ENCODE measurements around the gene HSD17B3. TPM values are rescaled to one million over a fixed set of nuclear protein-coding genes. Genes with fewer than 3 reads are reported as not detected.

HSD17B3 gene
- total RNA-seq, result 1 to 10 TPM; 1.1 to 1.2 TPM
- total RNA-seq, result 0 reads per million in 2 donors

DNA sequence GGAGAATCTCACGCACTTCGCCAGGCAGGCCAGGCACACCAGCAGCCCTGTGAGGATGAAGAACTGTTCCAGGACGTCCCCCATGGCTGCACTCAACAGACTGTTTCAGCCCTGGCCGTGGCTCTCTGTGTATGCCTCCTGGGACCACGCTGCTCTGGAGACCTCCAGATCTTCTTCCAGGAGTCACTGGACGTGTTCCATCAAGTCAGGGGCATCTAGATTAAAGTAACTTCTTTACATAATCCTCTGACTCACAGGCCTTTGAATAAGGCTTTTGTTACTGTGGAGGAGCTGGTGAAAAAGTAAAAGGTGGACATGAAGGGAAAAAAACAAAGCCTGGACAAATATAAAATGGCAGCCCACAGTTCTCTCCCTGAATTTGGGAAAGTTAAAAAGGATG, at the start of gene HSD17B3:
HSD17B3 (minus strand) TSS at position 156 of the 400 bp plus-strand sequence; CDS start at position 84, 72 bp downstream.
- Mint-ChIP-seq H3K27me3 (no peaks in the 10 kb centered on the region), H3K4me1 (no peaks in the 10 kb centered on the region), H3K4me3 (no peak within 1 kb of the TSS), H3K27ac (no peak within 1 kb of the TSS), H3K36me3 (ENCODE audit: low read depth) (peaks cover 2% of the 10 kb centered on the region)
- ATAC-seq (no peak), DNase-seq (no peak)
- H3K9me3 ChIP-seq (ENCODE audit: control insufficient read depth, low read length, poor library complexity, severe bottlenecking), result no peaks in the 10 kb centered on the region

DNA sequence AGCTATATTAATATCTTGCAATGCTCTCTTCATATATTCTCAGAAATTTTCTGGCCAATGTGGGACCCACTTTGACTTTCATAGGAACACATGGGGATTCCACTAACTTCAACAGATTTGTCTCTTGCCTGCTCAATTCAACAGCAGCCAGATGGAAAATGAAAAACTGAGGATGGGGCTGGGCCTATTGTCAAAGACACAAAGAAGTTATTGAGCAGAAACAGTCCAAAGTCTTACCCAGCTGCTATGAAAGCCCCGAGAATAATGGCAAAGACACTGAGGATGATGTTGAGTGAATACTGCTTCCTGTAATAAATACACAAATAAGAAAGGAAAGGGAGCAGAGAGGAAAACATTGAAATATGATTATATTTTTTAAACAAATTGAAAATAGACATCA, 48.9 kb upstream of the HSD17B3 start:
- Mint-ChIP-seq H3K4me3 (no peak overlapping the region), H3K36me3 (ENCODE audit: low read depth) (peaks cover 5% of the 10 kb centered on the region), H3K27ac (no peak overlapping the region), H3K4me1 (no peaks in the 10 kb centered on the region), H3K27me3 (no peaks in the 10 kb centered on the region)
- DNase-seq, result no peak
- no peaks in the 10 kb centered on the region for H3K9me3 ChIP-seq (ENCODE audit: control insufficient read depth, low read length, poor library complexity, severe bottlenecking)
- ATAC-seq, result no peak

DNA sequence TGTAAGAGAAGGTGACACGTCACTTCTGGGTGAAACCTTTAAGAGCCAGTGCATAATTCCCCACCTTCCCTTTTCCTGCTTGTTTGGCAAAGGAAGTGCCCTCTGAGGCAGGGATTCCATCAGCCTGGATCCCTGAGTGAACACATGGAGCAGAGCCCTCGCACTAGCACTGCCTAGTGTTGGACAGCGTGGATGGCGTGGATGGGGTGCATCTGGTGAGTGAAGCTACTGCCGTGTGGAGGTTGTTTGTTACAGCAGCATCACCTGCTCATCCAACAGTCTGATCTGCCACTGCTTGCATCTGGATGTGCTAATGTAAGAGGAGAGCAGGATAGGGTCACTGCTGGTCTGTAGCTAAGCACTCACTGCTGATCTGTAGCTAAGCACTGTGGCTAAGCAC, 46.3 kb upstream of the HSD17B3 start:
- Mint-ChIP-seq H3K36me3 (ENCODE audit: low read depth) (peaks cover 5% of the 10 kb centered on the region), H3K27ac (no peak overlapping the region), H3K4me3 (no peak overlapping the region), H3K4me1 (no peaks in the 10 kb centered on the region), H3K27me3 (no peaks in the 10 kb centered on the region)
- DNase-seq, result no peak
- no peaks in the 10 kb centered on the region for H3K9me3 ChIP-seq (ENCODE audit: control insufficient read depth, low read length, poor library complexity, severe bottlenecking)
- ATAC-seq, result no peak

DNA sequence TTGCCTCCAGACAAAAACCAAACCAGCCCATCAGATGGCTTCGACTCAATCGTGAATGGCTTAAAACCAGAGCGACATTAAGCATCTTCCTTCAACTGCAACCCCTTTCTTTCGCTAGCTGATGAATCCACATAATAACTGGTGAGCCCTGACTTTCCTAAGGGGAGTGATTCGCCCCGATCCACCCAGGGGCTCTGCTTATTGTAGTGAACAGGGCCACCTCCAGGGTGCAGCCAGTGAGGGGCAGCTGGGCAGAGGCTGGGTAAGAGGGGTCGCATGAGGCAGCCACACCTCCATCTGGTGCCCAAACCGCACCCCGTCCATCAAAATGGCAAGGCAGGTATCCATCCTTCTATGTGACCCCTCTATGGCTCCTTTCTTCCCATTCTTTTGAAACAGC, 43.6 kb upstream of the HSD17B3 start:
- H3K27me3 Mint-ChIP-seq, result no peaks in the 10 kb centered on the region
- DNase-seq (no peak), ATAC-seq (no peak)
- H3K4me1 Mint-ChIP-seq, result no peaks in the 10 kb centered on the region
- no peak overlapping the region for H3K27ac Mint-ChIP-seq
- H3K9me3 ChIP-seq (ENCODE audit: control insufficient read depth, low read length, poor library complexity, severe bottlenecking), result no peaks in the 10 kb centered on the region
- H3K4me3 Mint-ChIP-seq, result no peak overlapping the region
- peaks cover 5% of the 10 kb centered on the region for H3K36me3 Mint-ChIP-seq (ENCODE audit: low read depth)

DNA sequence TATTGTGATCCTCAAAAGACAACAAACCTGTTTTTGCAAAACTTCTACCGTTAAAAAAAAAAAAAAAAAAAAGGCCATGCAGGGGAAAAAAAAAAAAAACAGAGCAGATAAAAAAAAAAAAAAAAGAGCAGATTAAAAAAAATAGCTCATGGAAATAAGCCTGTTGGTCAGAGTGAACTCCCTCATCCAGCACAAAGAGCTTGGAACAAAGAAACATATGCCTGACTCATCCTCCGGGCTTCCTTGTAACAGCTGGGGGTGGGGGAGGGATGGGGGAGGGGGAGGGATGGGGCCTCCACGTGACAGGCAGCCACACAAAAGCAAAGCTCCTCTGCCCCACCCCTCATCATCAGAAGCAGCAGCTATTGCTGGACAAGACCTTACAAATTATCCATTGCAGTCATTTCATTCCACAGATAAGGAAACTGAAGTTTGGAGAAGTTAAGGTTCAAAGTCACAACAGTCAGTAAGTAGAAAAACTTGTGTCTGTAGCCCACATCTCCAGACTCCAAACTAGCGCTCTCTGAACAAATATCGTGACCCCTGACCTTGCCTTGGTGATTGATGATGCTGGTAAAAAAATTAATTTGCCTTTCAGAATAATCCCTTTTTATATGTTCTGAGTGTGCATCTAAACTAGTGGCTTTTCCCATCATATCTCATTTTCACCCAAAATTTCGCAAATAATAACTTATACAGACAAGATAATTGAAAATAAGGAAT, 42.6 kb upstream of the HSD17B3 start:
- no peak overlapping the region for H3K27ac Mint-ChIP-seq
- no peak for DNase-seq
- no peak for ATAC-seq
- no peak overlapping the region for H3K4me3 Mint-ChIP-seq
- no peaks in the 10 kb centered on the region for H3K27me3 Mint-ChIP-seq
- H3K9me3 ChIP-seq (ENCODE audit: control insufficient read depth, low read length, poor library complexity, severe bottlenecking), result no peaks in the 10 kb centered on the region
- H3K36me3 Mint-ChIP-seq (ENCODE audit: low read depth), result peaks cover 5% of the 10 kb centered on the region
- no peaks in the 10 kb centered on the region for H3K4me1 Mint-ChIP-seq

DNA sequence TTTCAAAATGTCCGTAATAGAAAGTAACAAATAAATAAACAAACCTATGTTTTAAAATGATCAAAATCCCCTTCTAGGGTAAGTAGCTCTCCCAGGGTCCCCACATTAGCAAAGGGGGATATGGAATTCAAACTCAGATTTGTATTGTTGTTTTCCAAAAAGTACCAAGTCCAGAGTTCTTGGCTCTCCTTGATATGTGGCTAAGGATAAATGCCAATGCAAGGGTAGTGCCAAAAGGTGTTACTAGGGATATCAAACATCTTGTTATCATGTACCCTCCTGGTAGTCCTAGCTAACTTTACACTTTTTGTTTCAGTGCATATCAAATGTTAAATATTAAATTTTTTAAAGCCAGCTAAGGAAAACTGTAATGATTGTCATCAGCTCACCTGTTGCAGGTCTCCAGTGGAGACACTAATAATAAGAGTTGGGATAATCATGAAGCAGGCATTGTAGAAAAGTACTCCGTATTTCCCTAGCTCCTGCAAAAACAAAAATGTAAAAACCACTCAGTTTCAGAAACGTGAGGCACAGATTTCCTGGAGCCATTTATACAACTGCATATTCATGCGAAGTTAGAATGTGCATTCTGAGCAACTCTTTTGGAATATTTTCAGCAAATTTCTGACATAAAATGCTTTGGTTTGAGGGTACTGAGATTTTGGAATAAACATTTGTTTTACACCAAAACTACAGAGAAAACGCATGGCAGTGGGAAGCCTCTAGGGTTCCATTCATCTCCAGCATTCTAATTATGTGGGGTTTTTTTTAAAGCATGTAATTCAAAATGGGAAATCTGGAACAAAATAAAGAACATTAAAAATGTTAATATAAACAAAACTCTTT, 41.8 kb upstream of the HSD17B3 start:
- Mint-ChIP-seq H3K4me3 (no peak overlapping the region), H3K4me1 (no peaks in the 10 kb centered on the region), H3K36me3 (ENCODE audit: low read depth) (peaks cover 3% of the 10 kb centered on the region), H3K27ac (no peak overlapping the region), H3K27me3 (no peaks in the 10 kb centered on the region)
- ATAC-seq (no peak), DNase-seq (no peak)
- H3K9me3 ChIP-seq (ENCODE audit: control insufficient read depth, low read length, poor library complexity, severe bottlenecking), result no peaks in the 10 kb centered on the region

DNA sequence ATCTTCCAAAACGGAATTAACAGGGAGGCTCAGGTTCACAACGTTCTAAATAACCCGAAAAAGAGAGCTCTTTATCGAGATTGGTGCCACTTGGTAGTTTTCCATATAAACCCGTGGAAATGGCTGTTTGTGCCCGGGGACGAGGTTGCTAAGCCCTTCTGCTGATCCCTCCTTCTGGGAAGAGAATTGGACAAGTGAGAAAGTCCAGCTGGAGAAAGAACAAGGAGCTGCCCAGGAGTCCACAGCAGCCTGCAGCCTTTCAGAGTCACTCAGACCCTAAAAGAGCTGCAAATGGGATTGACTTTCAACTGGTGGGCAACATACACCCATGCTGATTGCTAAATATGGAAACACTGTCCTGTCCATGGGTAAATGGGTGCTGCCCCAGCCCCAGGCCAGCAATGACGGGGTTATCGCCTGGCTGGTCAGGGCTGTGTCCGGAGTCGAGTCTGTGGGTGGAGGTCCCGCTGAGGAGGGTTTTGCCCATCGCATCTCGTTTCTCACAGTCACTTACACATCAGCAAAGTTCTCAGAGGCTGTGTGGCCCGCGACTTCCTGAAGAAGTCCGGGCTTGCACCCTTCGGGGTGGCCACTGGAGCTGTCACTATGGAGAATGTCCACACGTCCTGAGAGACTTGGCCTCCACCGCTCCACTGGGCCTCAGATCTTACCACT, 40.7 kb upstream of the HSD17B3 start:
- no peak overlapping the region for H3K4me3 Mint-ChIP-seq

DNA sequence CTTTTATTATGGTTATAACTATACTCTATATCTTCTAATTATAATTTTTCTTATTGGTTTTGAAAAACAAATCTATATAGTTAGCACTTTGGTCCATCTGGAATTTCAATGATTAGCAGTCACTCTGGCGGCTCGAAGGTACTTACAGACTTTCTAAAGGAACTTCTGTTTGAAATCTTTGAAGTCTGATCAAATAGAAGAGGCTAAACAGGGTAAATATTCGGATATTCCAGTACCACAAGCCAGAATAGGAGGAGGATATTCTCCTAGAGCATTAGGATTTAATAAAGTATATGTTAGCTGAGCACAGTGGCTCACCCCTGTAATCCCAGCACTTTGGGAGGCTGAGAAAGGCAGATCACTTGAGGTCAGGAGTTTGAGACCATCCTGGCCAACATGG, 38.7 kb upstream of the HSD17B3 start:
- no peak for ATAC-seq
- Mint-ChIP-seq H3K4me3 (no peak overlapping the region), H3K27ac (no peak overlapping the region), H3K36me3 (ENCODE audit: low read depth) (no peaks in the 10 kb centered on the region), H3K4me1 (no peaks in the 10 kb centered on the region), H3K27me3 (no peaks in the 10 kb centered on the region)
- no peak for DNase-seq
- H3K9me3 ChIP-seq (ENCODE audit: control insufficient read depth, low read length, poor library complexity, severe bottlenecking), result no peaks in the 10 kb centered on the region

More for the DNA sequence above, 40.7 kb upstream of the HSD17B3 start:
- Mint-ChIP-seq H3K27ac (no peak overlapping the region), H3K4me1 (no peaks in the 10 kb centered on the region), H3K36me3 (ENCODE audit: low read depth) (no peaks in the 10 kb centered on the region), H3K27me3 (no peaks in the 10 kb centered on the region)
- DNase-seq, result no peak
- no peak for ATAC-seq
- H3K9me3 ChIP-seq (ENCODE audit: control insufficient read depth, low read length, poor library complexity, severe bottlenecking), result no peaks in the 10 kb centered on the region

DNA sequence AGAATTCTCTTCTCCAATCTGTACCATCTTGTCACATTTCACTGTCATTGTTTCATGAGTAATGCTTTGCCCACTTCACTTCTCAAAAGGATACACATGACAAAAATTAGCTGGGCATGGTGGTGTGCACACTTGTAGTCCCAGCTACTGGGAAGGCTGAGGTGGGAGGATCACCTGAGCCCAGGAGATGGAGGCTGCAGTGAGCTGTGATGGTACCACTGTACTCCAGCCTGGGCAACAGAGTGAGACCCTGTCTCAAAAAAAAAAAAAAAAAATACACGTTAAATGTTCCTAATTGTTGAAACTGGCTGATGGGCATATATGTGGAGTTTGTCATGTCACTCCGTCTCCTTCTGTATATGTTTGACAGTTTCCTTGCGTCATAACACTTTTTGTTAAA, 36.3 kb upstream of the HSD17B3 start:
- ATAC-seq (no peak), DNase-seq (no peak)
- Mint-ChIP-seq H3K36me3 (ENCODE audit: low read depth) (no peaks in the 10 kb centered on the region), H3K27ac (no peak overlapping the region), H3K4me1 (no peaks in the 10 kb centered on the region), H3K27me3 (no peaks in the 10 kb centered on the region), H3K4me3 (no peak overlapping the region)
- no peaks in the 10 kb centered on the region for H3K9me3 ChIP-seq (ENCODE audit: control insufficient read depth, low read length, poor library complexity, severe bottlenecking)

DNA sequence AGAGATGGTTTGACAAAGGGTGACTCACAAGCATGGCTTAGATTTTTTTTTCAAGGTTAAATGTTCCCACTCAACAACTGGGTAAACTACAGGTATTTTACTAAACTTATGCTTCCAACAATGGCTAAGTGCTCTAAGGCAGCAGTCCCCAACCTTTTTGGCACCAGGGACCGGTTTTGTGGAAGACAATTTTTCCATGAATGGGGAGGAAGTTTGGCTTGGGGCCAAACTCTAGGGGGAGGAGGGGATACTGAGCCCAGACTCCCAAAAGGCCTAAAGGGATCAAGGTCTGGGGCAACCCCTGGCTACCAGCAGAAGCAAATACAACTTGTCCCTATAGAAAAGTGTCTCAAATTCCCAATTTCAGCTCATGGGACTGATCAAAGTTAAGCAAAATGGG, 32.0 kb upstream of the HSD17B3 start:
- Mint-ChIP-seq H3K36me3 (ENCODE audit: low read depth) (no peaks in the 10 kb centered on the region), H3K4me1 (peaks cover 5% of the 10 kb centered on the region), H3K27ac (no peak overlapping the region), H3K4me3 (no peak overlapping the region), H3K27me3 (no peaks in the 10 kb centered on the region)
- ATAC-seq, result no peak
- no peaks in the 10 kb centered on the region for H3K9me3 ChIP-seq (ENCODE audit: control insufficient read depth, low read length, poor library complexity, severe bottlenecking)
- DNase-seq, result no peak

DNA sequence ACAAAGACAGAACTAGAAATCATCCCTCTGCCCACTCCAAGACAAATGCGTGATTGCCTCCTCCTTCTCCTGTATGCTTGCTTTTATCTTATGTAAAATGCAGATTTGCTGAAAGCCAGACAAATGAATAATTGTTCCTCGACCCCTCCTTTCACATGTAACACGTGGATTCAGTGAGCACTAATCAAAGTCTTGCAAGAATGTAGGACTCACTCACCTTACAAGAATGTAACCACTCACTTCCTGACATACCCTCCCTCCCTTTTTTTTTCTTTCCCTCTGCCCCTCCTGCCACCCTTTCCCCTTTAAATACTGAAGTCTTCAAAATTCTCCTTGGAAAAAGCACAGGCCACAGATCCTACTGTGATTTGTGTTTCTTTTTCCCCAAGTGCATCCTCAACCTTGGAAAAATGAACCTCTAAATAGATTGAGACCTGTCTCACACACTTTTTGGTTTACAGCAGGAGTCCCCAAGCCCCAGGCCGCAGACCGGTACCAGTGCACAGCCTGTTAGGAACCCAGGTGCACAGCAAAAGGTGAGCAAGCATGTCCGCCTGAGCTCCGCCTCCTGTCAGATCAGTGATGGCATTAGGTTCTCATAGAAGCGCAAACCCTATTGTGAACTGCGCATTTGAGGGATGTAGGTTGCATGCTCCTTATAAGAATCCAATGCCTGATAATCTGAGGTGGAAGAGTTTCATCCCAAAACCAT, 29.4 kb upstream of the HSD17B3 start:
- Mint-ChIP-seq H3K4me3 (no peak overlapping the region), H3K4me1 (peaks cover 9% of the 10 kb centered on the region), H3K27ac (no peak overlapping the region), H3K36me3 (ENCODE audit: low read depth) (no peaks in the 10 kb centered on the region), H3K27me3 (no peaks in the 10 kb centered on the region)
- H3K9me3 ChIP-seq (ENCODE audit: control insufficient read depth, low read length, poor library complexity, severe bottlenecking), result no peaks in the 10 kb centered on the region
- ATAC-seq (no peak), DNase-seq (no peak)

DNA sequence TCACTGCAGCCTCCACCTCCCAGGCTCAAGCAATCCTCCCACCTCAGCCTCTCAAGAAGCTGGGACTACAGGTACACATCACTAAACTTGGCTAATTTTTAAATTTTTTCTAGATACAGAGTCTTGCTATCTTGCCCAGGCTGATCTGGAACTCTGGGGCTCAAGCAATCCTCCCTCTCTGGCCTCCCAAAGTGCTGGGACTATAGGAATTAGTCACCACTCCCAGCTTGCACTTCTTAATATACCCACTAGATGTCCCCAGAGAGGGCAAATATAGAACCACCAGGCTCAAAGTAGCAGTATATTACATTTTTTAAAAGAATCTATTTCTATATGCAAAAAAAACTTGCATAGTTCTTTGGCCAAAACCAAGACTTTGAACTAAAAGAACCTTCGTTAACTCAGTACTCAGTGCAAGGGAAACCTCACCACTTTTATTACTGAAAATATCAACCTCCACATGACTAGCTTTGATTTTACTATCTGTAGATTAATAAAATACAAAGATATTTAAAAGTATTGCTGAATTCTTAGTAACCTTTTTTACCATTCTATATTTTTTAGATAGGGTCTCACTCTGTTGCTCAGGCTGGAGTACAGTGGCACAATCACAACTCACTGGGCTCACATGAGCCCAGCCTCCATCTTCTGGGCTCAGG, 25.8 kb upstream of the HSD17B3 start:
- DNase-seq, result peak in 1 of 3 donors; percentile 25
- H3K36me3 Mint-ChIP-seq (ENCODE audit: low read depth), result no peaks in the 10 kb centered on the region
- no peaks in the 10 kb centered on the region for H3K27me3 Mint-ChIP-seq
- peak; percentile 82 for ATAC-seq
- H3K4me1 Mint-ChIP-seq, result peaks cover 9% of the 10 kb centered on the region
- no peak overlapping the region for H3K4me3 Mint-ChIP-seq
- peak overlapping the region; percentile 4 for H3K27ac Mint-ChIP-seq
- H3K9me3 ChIP-seq (ENCODE audit: control insufficient read depth, low read length, poor library complexity, severe bottlenecking), result no peaks in the 10 kb centered on the region
